HG03196 (cell line): ENCODE results near the gene TEX36.
"Not testable (repeated sequence)": the region's sequence is repeated elsewhere in the genome, so short reads cannot be mapped to it uniquely, and the experiment has no call there.

ENCODE experiments used
- ATAC-seq: cut with Tn5 transposase; IDR thresholded peaks from one replicate; pipeline ENCODE4 v1.9.1; 2021; ENCODE audit not compliant: unreplicated experiment

TEX36 gene

GRCh38 chr10:125683063-125683462 is at the start of gene TEX36:
TSS of gene TEX36 (minus strand) at chr10:125683163. CDS start at chr10:125682989, 174 bp downstream.
- no peak for ATAC-seq

- ATAC-seq: no peak
These were observed 44.5 kb upstream of the TEX36 start for GRCh38 chr10:125727436-125727835.

- ATAC-seq: no peak
These were observed 44.0 kb upstream of the TEX36 start for GRCh38 chr10:125726914-125727313.

GRCh38 chr10:125722811-125723210 is 39.8 kb upstream of the TEX36 start:
- ATAC-seq: no peak

- ATAC-seq: peak; percentile 55
These were observed 38.1 kb upstream of the TEX36 start for GRCh38 chr10:125721035-125721434.

- no peak for ATAC-seq
These were observed 37.0 kb upstream of the TEX36 start for GRCh38 chr10:125720002-125720382.

- peak; percentile 94 for ATAC-seq
These were observed 36.4 kb upstream of the TEX36 start, which contains the start of gene EDRF1 for GRCh38 chr10:125719173-125720001. TSS of gene EDRF1 (plus strand) at chr10:125719709. CDS start at chr10:125719808, 99 bp downstream.

- ATAC-seq: not testable (repeated sequence)
These were observed 31.8 kb upstream of the TEX36 start for GRCh38 chr10:125714728-125715127.

- ATAC-seq: no peak
These were observed 28.3 kb upstream of the TEX36 start for GRCh38 chr10:125711110-125711750.

GRCh38 chr10:125709553-125710474 is 26.9 kb upstream of the TEX36 start:
- no peak for ATAC-seq

GRCh38 chr10:125708971-125709503 is 26.1 kb upstream of the TEX36 start:
- ATAC-seq: peak; percentile 60

GRCh38 chr10:125707541-125708468 is 24.8 kb upstream of the TEX36 start:
- peak; percentile 85 for ATAC-seq

- ATAC-seq: no peak
These were observed 17.5 kb upstream of the TEX36 start for GRCh38 chr10:125700355-125700911.

- ATAC-seq: no peak
These were observed 16.7 kb upstream of the TEX36 start for GRCh38 chr10:125699562-125700143.

- no peak for ATAC-seq
These were observed 15.6 kb upstream of the TEX36 start for GRCh38 chr10:125698481-125698998.

GRCh38 chr10:125696884-125697283 is 13.9 kb upstream of the TEX36 start:
- ATAC-seq: not testable (repeated sequence)

GRCh38 chr10:125694883-125695282 is 11.9 kb upstream of the TEX36 start:
- ATAC-seq: no peak

GRCh38 chr10:125693524-125693847 is 10.5 kb upstream of the TEX36 start:
- ATAC-seq: no peak
